ENCODE results near the gene GPC2.
A peak's percentile ranks its signal among the peaks of the same experiment; 100 is the strongest.
"Not testable (repeated sequence)": the region's sequence is repeated elsewhere in the genome, so short reads cannot be mapped to it uniquely, and the experiment has no call there.

Gene GPC2

DNA sequence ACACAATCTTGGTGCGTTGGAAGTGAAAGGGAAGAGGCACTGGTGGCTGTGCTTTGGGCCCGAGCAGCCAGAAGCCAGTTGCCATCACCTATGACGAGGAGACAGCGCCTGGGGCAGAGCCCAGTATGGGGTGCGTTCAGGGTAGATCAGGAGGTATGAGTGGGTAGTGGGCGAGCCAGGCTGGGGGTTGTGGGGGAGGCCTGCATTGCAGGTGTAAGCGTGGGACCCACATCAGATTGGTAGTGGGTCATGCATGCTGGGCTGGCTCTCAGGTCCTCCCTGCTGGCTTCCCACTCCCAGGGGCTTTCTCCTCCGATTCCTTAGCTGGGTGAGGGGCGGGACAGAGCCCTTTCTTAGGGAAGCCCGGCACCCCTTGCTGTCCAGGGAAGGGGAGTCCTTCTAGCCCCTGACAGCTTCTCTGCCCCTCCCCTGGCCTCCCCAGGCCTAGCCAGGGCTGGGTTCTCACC is 42.1 kb upstream of the GPC2 start:
- H3K9me3 ChIP-seq (ENCODE audit: control insufficient read depth in 2 of 2, low read length in 2 of 2): no peaks in the 10 kb centered on the region
- H3K9ac ChIP-seq (ENCODE audit: low read depth in 1 of 2, low read length in 2 of 2): peak overlapping the region in 1 of 2 donors; percentile 8
- H3K27ac ChIP-seq (ENCODE audit: low read depth in 2 of 2, low read length in 2 of 2): peak overlapping the region in 1 of 2 donors; percentile 86
- peaks cover 0 to 6% of the 10 kb centered on the region in 2 donors for H3K4me1 ChIP-seq (ENCODE audit: control insufficient read depth in 2 of 2, insufficient read depth in 2 of 2, low read length in 2 of 2)
- no peak overlapping the region for H3K4me3 ChIP-seq (ENCODE audit: low read length in 2 of 2)
- no peaks in the 10 kb centered on the region for H3K27me3 ChIP-seq (ENCODE audit: control insufficient read depth in 2 of 2, insufficient read depth in 2 of 2, low read length in 2 of 2)
- no peaks in the 10 kb centered on the region for H3K36me3 ChIP-seq (ENCODE audit: control insufficient read depth in 2 of 2, insufficient read depth in 2 of 2, low read length in 2 of 2)

DNA sequence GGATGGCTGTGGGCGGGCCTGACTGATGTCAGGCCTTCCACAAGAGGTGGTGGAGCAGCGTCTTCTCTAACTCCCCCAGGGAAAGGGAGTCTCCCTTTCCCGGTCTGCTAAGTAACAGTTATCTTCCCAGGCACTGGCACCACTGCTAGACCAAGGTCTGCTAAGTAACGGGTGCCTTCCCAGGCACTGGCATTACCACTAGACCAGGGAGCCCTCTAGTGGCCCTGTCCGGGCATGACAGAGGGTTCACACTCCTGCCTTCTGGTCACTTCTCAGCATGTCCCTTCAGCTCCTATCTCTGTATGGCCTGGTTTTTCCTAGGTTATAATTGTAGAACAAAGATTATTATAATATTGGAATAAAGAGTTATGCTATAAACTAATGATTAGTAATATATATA is 40.8 kb upstream of the GPC2 start:
- H3K36me3 ChIP-seq (ENCODE audit: control insufficient read depth in 2 of 2, insufficient read depth in 2 of 2, low read length in 2 of 2); H3K27me3 ChIP-seq (ENCODE audit: control insufficient read depth in 2 of 2, insufficient read depth in 2 of 2, low read length in 2 of 2); H3K4me3 ChIP-seq (ENCODE audit: low read length in 2 of 2); H3K27ac ChIP-seq (ENCODE audit: low read depth in 2 of 2, low read length in 2 of 2); H3K9ac ChIP-seq (ENCODE audit: low read depth in 1 of 2, low read length in 2 of 2); H3K9me3 ChIP-seq (ENCODE audit: control insufficient read depth in 2 of 2, low read length in 2 of 2): not testable (repeated sequence)
- H3K4me1 ChIP-seq (ENCODE audit: control insufficient read depth in 2 of 2, insufficient read depth in 2 of 2, low read length in 2 of 2): peaks cover under 1 to 13% of the 10 kb centered on the region in 2 donors

DNA sequence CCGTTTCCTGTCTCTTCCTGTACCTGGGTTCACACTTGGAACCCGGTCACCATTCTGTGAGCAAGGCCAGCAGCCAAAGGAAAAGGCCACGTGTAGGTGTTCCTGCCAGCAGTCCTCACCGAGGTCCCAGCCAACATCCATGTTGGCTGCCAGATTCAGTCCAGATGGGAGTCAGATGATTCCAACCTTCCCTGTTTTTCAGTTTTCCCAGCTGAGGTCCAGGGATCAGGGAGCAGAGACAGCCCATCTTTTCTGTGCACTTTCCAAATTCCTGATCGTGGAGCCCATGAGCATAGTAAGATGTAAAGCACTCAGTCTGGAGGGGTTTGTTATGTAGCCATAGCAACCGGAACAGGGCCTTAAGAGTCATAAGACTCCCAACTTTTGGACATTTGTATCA is 38.7 kb upstream of the GPC2 start:
- H3K9me3 ChIP-seq (ENCODE audit: control insufficient read depth in 2 of 2, low read length in 2 of 2): no peaks in the 10 kb centered on the region
- H3K9ac ChIP-seq (ENCODE audit: low read depth in 1 of 2, low read length in 2 of 2): no peak overlapping the region
- no peak overlapping the region for H3K4me3 ChIP-seq (ENCODE audit: low read length in 2 of 2)
- peaks cover 9 to 25% of the 10 kb centered on the region in 2 donors for H3K4me1 ChIP-seq (ENCODE audit: control insufficient read depth in 2 of 2, insufficient read depth in 2 of 2, low read length in 2 of 2)
- H3K27ac ChIP-seq (ENCODE audit: low read depth in 2 of 2, low read length in 2 of 2): no peak overlapping the region
- no peaks in the 10 kb centered on the region for H3K36me3 ChIP-seq (ENCODE audit: control insufficient read depth in 2 of 2, insufficient read depth in 2 of 2, low read length in 2 of 2)
- no peaks in the 10 kb centered on the region for H3K27me3 ChIP-seq (ENCODE audit: control insufficient read depth in 2 of 2, insufficient read depth in 2 of 2, low read length in 2 of 2)

DNA sequence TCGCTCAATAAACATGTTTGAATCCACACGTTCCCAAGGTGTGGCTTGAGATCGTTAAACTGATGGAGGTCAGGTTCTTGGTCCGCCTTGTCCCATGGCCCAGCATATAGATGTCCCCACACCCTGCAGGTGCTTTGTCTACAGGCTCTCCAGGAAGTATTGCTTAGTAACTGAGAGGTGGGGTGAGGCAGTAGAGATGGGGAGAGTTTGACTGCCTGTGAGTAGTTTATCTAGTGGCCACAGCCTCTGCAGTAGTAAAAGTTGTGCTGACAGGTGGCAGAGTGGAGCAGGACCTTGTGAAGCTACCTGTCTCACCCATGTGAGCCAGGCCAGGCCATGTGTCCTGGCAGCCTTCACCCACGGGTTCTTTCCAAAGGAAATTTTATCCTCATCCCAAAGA is 37.2 kb upstream of the GPC2 start:
- H3K4me3 ChIP-seq (ENCODE audit: low read length in 2 of 2); H3K36me3 ChIP-seq (ENCODE audit: control insufficient read depth in 2 of 2, insufficient read depth in 2 of 2, low read length in 2 of 2); H3K27me3 ChIP-seq (ENCODE audit: control insufficient read depth in 2 of 2, insufficient read depth in 2 of 2, low read length in 2 of 2); H3K9ac ChIP-seq (ENCODE audit: low read depth in 1 of 2, low read length in 2 of 2); H3K9me3 ChIP-seq (ENCODE audit: control insufficient read depth in 2 of 2, low read length in 2 of 2): not testable (repeated sequence)
- Histone ChIP-seq H3K27ac (ENCODE audit: low read depth in 2 of 2, low read length in 2 of 2) (peak overlapping the region; percentile 32 to 66), H3K4me1 (ENCODE audit: control insufficient read depth in 2 of 2, insufficient read depth in 2 of 2, low read length in 2 of 2) (peaks cover 18 to 26% of the 10 kb centered on the region in 2 donors)

DNA sequence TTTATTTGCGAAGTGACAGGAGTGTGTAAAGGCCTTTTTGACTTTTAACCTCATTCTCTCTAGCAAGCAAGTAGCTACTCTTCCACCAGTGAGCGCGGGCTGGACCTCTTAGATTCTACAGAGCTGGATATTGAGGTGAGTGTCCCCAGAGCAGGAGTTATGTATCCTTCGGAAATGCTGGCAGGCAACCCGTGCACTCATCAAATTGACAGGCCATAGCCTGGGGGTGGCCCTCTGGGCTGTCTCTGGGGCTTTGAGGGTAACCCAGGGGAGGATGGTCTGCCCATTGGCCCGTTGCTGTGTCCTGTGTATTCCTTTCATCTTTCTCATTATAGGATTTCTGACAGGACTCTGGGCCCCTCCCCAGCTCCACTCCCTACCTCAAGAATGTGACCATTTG is 36.5 kb upstream of the GPC2 start:
- peak overlapping the region in 1 of 2 donors; percentile 44 for H3K9ac ChIP-seq (ENCODE audit: low read depth in 1 of 2, low read length in 2 of 2)
- H3K4me1 ChIP-seq (ENCODE audit: control insufficient read depth in 2 of 2, insufficient read depth in 2 of 2, low read length in 2 of 2): peaks cover 25 to 32% of the 10 kb centered on the region in 2 donors
- H3K27ac ChIP-seq (ENCODE audit: low read depth in 2 of 2, low read length in 2 of 2): peak overlapping the region; percentile 49 to 66
- H3K27me3 ChIP-seq (ENCODE audit: control insufficient read depth in 2 of 2, insufficient read depth in 2 of 2, low read length in 2 of 2): no peaks in the 10 kb centered on the region
- no peaks in the 10 kb centered on the region for H3K9me3 ChIP-seq (ENCODE audit: control insufficient read depth in 2 of 2, low read length in 2 of 2)
- H3K36me3 ChIP-seq (ENCODE audit: control insufficient read depth in 2 of 2, insufficient read depth in 2 of 2, low read length in 2 of 2): no peaks in the 10 kb centered on the region
- H3K4me3 ChIP-seq (ENCODE audit: low read length in 2 of 2): no peak overlapping the region

DNA sequence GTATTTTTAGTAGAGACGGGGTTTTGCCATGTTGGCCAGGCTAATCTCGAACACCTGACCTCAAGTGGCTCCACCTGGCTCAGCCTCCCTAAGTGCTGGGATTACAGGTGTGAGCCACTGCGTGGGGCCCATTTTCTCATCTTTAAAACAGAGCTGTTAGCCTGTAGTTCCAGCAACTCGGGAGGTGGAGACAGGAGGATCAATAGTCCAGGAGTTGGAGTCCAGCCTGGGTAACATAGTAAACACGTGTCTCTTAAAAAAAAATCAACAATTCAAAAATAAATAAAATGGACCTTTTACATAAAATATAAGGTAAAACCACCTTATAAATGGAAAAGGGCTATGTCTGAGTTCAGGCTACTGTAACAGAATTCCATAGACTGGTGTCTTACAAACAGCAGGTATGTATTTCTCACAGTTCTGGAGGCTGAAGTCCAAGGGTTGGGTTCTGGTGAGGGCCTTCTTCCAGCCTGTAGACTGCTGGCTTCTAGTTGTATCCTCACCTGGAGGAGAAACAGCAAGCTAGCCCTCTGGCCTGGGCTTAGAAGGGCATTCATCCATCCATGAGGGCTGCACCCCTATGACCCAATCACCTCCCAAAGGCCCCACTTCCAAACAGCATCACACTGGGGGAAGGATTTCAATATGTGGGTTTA is 35.6 kb upstream of the GPC2 start:
- Histone ChIP-seq H3K36me3 (ENCODE audit: control insufficient read depth in 2 of 2, insufficient read depth in 2 of 2, low read length in 2 of 2) (no peaks in the 10 kb centered on the region), H3K9me3 (ENCODE audit: control insufficient read depth in 2 of 2, low read length in 2 of 2) (no peaks in the 10 kb centered on the region), H3K9ac (ENCODE audit: low read depth in 1 of 2, low read length in 2 of 2) (peak overlapping the region in 1 of 2 donors; percentile 12), H3K4me1 (ENCODE audit: control insufficient read depth in 2 of 2, insufficient read depth in 2 of 2, low read length in 2 of 2) (peaks cover 26 to 34% of the 10 kb centered on the region in 2 donors), H3K27ac (ENCODE audit: low read depth in 2 of 2, low read length in 2 of 2) (peak overlapping the region in 1 of 2 donors; percentile 27), H3K4me3 (ENCODE audit: low read length in 2 of 2) (no peak overlapping the region), H3K27me3 (ENCODE audit: control insufficient read depth in 2 of 2, insufficient read depth in 2 of 2, low read length in 2 of 2) (no peaks in the 10 kb centered on the region)

DNA sequence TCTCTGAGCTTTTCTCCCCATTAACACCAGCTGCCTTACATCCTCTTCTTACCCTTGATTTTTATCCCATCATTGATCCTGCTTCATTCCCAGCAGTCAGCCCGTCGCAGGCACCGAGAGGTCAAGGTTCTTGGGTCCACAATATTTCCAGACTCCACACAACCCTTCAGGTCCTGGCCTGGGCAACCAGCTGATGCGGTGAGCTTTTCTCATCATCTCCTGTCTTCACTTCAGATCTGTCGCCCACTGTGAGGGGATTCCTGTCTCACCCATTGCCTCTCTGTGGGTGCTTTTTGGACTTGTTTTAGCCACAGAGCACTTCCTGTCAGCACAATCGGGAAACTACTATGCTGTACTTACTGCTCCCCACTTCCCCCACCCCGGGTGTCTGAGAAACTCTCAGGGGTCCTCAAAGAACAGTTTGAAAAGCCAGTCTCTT is 34.2 kb upstream of the GPC2 start:
- no peaks in the 10 kb centered on the region for H3K9me3 ChIP-seq (ENCODE audit: control insufficient read depth in 2 of 2, low read length in 2 of 2)
- peaks cover 26 to 32% of the 10 kb centered on the region in 2 donors for H3K4me1 ChIP-seq (ENCODE audit: control insufficient read depth in 2 of 2, insufficient read depth in 2 of 2, low read length in 2 of 2)
- H3K4me3 ChIP-seq (ENCODE audit: low read length in 2 of 2): no peak overlapping the region
- peak overlapping the region in 1 of 2 donors; percentile 34 for H3K9ac ChIP-seq (ENCODE audit: low read depth in 1 of 2, low read length in 2 of 2)
- H3K27ac ChIP-seq (ENCODE audit: low read depth in 2 of 2, low read length in 2 of 2): peak overlapping the region; percentile 3 to 32
- H3K27me3 ChIP-seq (ENCODE audit: control insufficient read depth in 2 of 2, insufficient read depth in 2 of 2, low read length in 2 of 2): no peaks in the 10 kb centered on the region
- H3K36me3 ChIP-seq (ENCODE audit: control insufficient read depth in 2 of 2, insufficient read depth in 2 of 2, low read length in 2 of 2): no peaks in the 10 kb centered on the region

DNA sequence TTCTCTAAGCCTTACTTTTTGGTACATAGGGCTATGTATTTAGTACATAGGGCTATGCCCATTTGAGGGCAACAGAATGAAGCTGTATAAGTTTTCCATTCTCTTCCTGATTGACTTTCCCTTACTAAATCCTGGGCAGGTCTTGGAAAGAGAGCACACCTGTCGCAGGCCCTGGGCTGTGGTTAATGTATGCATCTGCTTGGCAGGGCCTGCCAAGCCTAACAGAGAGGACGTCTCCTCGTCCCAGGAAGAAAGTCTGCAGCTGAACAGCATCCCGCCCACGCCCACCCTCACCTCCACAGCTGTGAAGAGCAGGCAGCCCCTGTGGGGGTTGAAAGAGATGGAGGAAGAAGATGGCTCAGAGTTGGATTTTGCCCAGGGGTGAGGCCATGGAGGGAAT is 33.6 kb upstream of the GPC2 start:
- Histone ChIP-seq H3K27ac (ENCODE audit: low read depth in 2 of 2, low read length in 2 of 2) (peak overlapping the region; percentile 30 to 32), H3K27me3 (ENCODE audit: control insufficient read depth in 2 of 2, insufficient read depth in 2 of 2, low read length in 2 of 2) (no peaks in the 10 kb centered on the region), H3K4me1 (ENCODE audit: control insufficient read depth in 2 of 2, insufficient read depth in 2 of 2, low read length in 2 of 2) (peaks cover 26 to 32% of the 10 kb centered on the region in 2 donors), H3K9ac (ENCODE audit: low read depth in 1 of 2, low read length in 2 of 2) (no peak overlapping the region), H3K9me3 (ENCODE audit: control insufficient read depth in 2 of 2, low read length in 2 of 2) (no peaks in the 10 kb centered on the region), H3K36me3 (ENCODE audit: control insufficient read depth in 2 of 2, insufficient read depth in 2 of 2, low read length in 2 of 2) (no peaks in the 10 kb centered on the region), H3K4me3 (ENCODE audit: low read length in 2 of 2) (no peak overlapping the region)

DNA sequence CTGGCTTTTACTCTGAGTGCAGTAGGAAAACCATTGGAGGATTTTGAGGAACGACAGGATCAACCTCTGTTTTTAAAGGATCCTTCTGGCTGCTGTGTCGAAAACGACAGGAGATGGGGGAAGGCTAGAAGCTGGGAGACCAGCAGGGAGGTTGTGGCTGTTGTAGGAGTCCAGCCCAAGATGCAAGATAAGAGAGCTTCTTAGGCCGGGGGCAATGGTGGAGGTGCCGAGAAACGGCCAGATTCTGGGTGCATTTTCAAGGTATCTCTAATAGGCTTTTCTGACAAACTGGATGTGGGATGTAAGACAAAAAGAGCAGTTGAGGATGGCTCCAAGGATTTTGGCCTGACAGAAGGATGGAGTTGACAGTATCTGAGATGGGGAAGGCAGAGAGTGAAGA is 32.3 kb upstream of the GPC2 start:
- Histone ChIP-seq H3K27ac (ENCODE audit: low read depth in 2 of 2, low read length in 2 of 2) (peak overlapping the region; percentile 29 to 31), H3K4me3 (ENCODE audit: low read length in 2 of 2) (no peak overlapping the region), H3K27me3 (ENCODE audit: control insufficient read depth in 2 of 2, insufficient read depth in 2 of 2, low read length in 2 of 2) (no peaks in the 10 kb centered on the region), H3K9me3 (ENCODE audit: control insufficient read depth in 2 of 2, low read length in 2 of 2) (no peaks in the 10 kb centered on the region), H3K36me3 (ENCODE audit: control insufficient read depth in 2 of 2, insufficient read depth in 2 of 2, low read length in 2 of 2) (no peaks in the 10 kb centered on the region), H3K4me1 (ENCODE audit: control insufficient read depth in 2 of 2, insufficient read depth in 2 of 2, low read length in 2 of 2) (peaks cover 26 to 28% of the 10 kb centered on the region in 2 donors), H3K9ac (ENCODE audit: low read depth in 1 of 2, low read length in 2 of 2) (no peak overlapping the region)

DNA sequence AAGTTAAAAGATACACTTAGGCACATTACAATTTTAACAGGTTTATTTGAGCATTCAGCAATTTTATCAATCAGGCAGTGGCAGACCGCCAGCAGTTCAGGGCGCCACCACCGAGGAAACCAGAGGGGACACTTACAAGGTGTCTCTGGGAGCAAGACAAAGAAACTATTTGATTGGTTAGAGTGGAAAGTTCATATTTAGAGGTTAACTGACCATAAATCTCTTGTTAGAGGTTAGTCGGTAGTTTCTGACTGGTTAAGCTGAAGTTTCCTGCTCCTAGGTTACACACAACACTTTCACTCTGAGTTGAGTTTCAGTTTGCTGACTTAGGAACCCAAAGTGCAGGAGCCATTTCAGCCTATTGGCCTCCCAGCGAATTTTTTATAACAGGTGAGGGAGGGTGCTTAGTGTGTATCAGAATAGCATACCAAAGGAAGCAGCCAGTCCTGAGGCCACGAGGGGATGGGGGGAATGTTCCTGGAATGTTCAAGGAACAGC is 31.8 kb upstream of the GPC2 start:
- H3K27ac ChIP-seq (ENCODE audit: low read depth in 2 of 2, low read length in 2 of 2): peak overlapping the region; percentile 29 to 31
- no peaks in the 10 kb centered on the region for H3K27me3 ChIP-seq (ENCODE audit: control insufficient read depth in 2 of 2, insufficient read depth in 2 of 2, low read length in 2 of 2)
- H3K4me3 ChIP-seq (ENCODE audit: low read length in 2 of 2): no peak overlapping the region
- H3K9me3 ChIP-seq (ENCODE audit: control insufficient read depth in 2 of 2, low read length in 2 of 2): no peaks in the 10 kb centered on the region
- H3K4me1 ChIP-seq (ENCODE audit: control insufficient read depth in 2 of 2, insufficient read depth in 2 of 2, low read length in 2 of 2): peaks cover 26 to 28% of the 10 kb centered on the region in 2 donors
- H3K36me3 ChIP-seq (ENCODE audit: control insufficient read depth in 2 of 2, insufficient read depth in 2 of 2, low read length in 2 of 2): no peaks in the 10 kb centered on the region
- peak overlapping the region in 1 of 2 donors; percentile 42 for H3K9ac ChIP-seq (ENCODE audit: low read depth in 1 of 2, low read length in 2 of 2)
